Subcutaneous adipose tissue (tissue), 4 donors: ENCODE results near the gene HDAC11. TPM values are rescaled to one million over a fixed set of nuclear protein-coding genes. Genes with fewer than 3 reads are reported as not detected.

ENCODE experiments used
- CTCF ChIP-seq: fragments of 450-650 bp; IDR thresholded peaks from one replicate; pipeline ENCODE4 v1.5.1; 2016; ENCODE audit warnings: low read depth, mild to moderate bottlenecking, control low read depth, antibody characterized with exemption, moderate library complexity
- total RNA-seq, 4 donors: library from RNA; depleted of rRNA; stranded (reverse); fragments of >200 nt; gene quantifications; one replicate each; pipeline ENCODE4 v1.1.0, GENCODE V29; 2016

The HDAC11 gene
- total RNA-seq, 4 donors from 2014 or later: 4.9 to 20.9 (median 10.4) TPM

- no peak for TF ChIP-seq CTCF
Observed at GRCh38 chr3:13493867-13494441, 13.8 kb downstream of the HDAC11 start.

- TF ChIP-seq CTCF: no peak
Observed at GRCh38 chr3:13494463-13495350, 14.6 kb downstream of the HDAC11 start.

GRCh38 chr3:13495351-13495813 is 15.3 kb downstream of the HDAC11 start:
- TF ChIP-seq CTCF: no peak

GRCh38 chr3:13495921-13496723 is 16.0 kb downstream of the HDAC11 start:
- TF ChIP-seq CTCF: no peak

- no peak for TF ChIP-seq CTCF
Observed at GRCh38 chr3:13496879-13497278, 16.8 kb downstream of the HDAC11 start.

GRCh38 chr3:13497386-13497785 is 17.3 kb downstream of the HDAC11 start:
- TF ChIP-seq CTCF: no peak
